NCI-H2029 treated with DMSO at 0.1 percent for 48 hours (cell line): ENCODE data around the gene PTN.

Experiments
- DNase-seq: peaks from one replicate; lab custom pipeline; 2025; lab: John Stamatoyannopoulos, UW

PTN gene

DNA sequence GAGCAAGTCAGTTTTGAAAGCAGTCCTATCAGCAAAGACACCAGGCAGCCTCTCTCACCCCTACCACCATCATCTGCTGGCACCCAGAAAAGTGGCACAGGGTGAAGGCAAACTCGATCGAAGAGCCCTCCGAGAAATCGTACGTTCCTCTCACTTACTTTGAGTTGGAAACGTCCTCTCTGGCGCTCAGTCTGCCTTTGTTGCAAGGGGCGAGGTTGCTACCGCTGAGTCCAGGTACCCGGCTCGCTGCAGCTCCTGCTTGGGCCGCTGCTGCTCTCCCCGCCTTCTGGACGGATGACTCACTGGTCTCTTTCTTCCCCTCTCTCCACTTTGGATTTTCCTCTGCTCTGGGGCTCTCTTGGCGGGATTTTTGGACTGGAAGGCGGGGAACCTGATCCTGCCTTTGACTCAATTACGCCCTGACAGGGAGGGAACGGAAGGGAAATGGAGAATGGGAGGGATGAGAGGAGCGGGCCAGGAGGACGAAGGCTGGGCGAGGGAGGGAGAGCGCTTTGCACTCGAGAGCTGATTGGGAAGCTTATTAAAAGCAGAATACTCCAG, at the start of gene PTN:
PTN (minus strand) TSS at position 453 of the 561 bp plus-strand sequence. CDS start 88,760 bp downstream, outside the sequence.
- DNase-seq, result peak; percentile 62

GRCh38 chr7:137390076-137390475, 46.5 kb upstream of the PTN start:
- DNase-seq, result peak; percentile 69

- DNase-seq, result no peak
These were observed 45.4 kb upstream of the PTN start for GRCh38 chr7:137388916-137389315.

- no peak for DNase-seq
These were observed 43.4 kb upstream of the PTN start for GRCh38 chr7:137386966-137387365.

GRCh38 chr7:137381045-137381444, 37.5 kb upstream of the PTN start:
- DNase-seq, result no peak

DNA sequence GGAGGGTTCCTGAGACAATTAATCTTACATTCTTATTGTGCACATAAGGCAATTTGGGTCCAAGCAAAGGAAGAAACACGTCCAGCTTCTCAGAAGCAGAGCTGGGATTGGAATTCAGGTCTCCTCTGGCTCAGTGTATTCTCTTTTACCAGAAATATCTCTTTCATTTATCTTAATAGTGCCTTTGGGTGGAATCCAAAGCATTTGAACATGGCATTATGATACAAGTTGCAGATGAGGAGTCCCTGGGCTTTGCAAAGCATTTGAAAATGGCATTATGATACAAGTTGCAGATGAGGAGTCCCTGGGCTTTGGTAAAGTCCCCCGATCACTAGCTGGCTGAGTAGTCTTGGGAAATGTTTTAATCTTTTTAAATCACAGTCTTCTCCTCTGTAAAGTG, 30.0 kb upstream of the PTN start:
- no peak for DNase-seq

- DNase-seq, result no peak
These were observed 28.1 kb upstream of the PTN start for GRCh38 chr7:137371616-137372015.

- DNase-seq, result no peak
These were observed 23.5 kb upstream of the PTN start for GRCh38 chr7:137366995-137367394.

- DNase-seq, result no peak
These were observed 20.1 kb upstream of the PTN start for GRCh38 chr7:137363683-137364082.

DNA sequence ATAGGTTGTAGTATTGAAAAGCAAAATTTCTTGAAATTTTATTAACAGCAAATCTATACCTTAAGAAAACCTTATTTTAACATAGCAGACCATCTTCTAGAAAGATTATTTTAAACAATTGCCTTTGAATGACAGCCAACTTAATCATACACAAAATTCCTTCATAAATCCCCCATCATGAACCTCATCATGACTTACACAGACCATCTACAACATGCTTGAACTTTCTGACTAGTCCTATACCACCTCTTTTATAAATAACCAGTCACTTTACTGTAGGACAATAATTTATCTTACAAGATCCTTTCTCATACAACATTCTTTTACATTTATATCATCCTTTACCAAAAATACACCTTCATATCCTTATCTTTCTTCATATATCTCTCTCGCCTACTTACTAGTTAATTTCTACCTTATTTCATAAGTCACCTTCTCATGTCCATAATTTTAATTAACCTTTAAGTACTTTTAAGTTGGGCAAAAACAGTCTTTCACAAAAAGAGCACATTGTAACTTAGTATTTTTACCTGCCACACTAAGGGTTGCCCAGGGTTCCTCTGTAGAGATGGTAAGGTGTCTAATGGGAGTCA, 16.6 kb upstream of the PTN start:
- DNase-seq, result no peak

GRCh38 chr7:137354961-137355360, 11.4 kb upstream of the PTN start:
- peak; percentile 91 for DNase-seq

- peak; percentile 96 for DNase-seq
These were observed 10.9 kb upstream of the PTN start for GRCh38 chr7:137354396-137354795.

DNA sequence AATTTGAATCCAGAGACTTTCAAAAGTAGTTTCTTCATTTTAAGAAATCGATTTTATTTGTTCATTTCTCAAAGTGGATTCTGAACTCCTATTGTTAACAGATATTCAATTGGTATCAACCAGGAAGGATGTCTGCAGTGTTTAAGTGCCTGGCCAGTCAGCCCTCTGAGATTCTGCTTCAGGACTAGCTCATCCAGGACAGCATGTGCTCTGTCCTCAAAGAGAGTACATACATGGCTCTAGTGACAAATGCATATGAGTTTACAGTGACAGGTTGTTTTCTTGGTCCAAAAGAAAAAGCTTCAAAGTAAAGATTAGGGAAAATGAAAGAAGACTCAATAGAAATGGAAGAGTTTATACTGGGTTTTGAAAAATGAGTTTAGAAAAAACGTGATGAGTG, 8.4 kb upstream of the PTN start:
- peak; percentile 31 for DNase-seq

DNA sequence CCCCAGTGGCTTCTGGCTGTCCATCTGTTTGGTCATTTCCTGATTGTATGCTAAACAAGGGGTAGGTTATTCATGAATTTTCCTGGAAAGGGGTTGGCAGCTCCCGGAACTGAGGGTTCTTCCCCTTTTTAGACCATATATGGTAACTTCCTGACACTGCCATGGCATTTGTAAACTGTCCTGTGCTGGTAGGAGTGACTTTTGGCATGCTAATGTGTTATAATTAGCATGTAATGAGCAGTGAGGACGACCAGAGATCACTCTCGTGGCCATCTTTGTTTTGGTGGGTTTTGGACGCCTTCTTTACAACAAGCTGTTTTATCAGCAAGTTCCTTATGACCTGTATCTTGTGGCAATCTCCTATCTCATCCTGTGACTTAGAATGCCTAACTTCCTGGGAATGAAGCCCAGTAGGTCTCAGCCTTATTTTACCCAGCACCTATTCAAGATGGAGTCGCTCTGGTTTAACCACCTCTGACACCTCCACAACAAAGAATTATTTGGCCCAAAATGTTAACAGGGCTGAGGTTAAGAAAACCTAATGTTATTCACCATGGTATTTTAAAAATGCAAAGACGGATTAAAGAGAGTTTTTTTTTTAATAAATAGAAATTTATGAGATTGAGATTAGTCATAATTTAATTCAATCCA, 2.4 kb upstream of the PTN start:
- DNase-seq, result no peak

DNA sequence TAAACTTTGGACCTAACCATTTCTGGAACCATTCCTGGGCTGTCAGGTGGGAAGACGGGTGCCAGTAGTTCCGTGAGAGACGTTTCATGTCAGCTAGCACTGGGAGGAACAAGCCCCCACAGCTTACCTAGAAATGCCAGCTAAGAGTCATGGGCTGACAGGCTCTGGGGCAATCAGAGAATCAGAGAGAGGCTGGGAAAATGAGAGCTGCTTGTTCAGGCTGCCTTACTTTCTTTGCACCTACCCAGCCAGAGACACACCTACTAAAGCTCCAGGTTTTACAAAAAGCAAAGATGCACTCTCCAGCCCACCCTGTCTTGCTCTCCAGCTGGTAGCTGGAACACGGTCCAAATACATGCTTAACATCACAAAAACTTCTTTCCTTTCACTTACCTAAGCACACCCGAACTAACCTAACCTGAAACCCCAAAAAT, 688 bp downstream of the PTN start:
- DNase-seq, result no peak

DNA sequence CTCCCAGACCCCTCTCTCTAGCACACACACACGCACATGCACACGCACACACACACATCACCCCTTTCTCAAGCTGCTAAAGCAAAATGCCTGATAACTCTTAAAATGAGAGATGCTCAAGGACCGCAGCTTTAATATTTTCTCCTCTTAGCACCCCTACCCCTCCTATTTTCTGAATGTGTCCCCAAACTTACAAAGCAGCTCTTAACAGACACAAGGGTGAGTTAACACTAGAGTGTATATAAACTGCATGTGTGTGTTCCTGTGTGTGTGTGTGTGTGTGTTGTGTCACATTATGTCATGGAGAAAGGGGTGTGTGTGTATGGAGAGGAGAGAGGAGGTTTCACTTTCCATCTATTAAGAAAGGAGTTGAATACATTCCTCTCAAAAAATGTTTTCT, 1.3 kb downstream of the PTN start:
- no peak for DNase-seq

- DNase-seq, result no peak
These were observed 5.6 kb downstream of the PTN start for GRCh38 chr7:137337902-137338301.

- no peak for DNase-seq
These were observed 7.7 kb downstream of the PTN start for GRCh38 chr7:137335814-137336213.

GRCh38 chr7:137331378-137331777, 12.2 kb downstream of the PTN start:
- DNase-seq, result no peak

- no peak for DNase-seq
These were observed 14.1 kb downstream of the PTN start for GRCh38 chr7:137329411-137329810.

GRCh38 chr7:137328373-137329120, 15.0 kb downstream of the PTN start:
- DNase-seq, result no peak

DNA sequence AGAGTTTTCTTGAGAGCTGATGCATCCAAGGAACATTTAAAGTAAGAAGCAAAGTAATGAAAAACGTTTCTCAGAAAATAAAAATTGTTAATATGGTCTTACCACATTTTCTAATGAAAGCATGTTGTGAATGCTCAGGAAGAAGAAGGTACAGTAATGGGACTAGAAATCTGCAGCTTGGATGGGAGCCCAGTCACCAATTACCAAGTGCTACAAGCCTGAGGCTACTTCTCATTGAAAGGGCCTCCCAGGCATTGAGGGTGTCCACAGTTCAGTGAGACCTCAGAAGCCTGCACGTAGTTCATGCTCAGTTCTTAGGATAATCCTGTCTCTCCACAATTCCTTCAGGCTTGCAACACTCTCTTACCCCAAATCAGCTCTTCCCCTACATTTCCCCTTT, 17.6 kb downstream of the PTN start:
- DNase-seq, result no peak
